Chondrocyte (in vitro differentiated cells): Measurements from ENCODE around the gene PHLDB3. TPM values are rescaled to one million over a fixed set of nuclear protein-coding genes. Genes with fewer than 3 reads are reported as not detected.

Source experiments
- DNase-seq: peaks from one replicate; pipeline ENCODE4 v3.0.0; 2021; ENCODE audit warnings: mixed read lengths, low spot score
- H3K27ac Mint-ChIP-seq: one replicate; pipeline ENCODE4 v1.8.0; 2021; ENCODE audit warnings: mild to moderate bottlenecking, moderate library complexity, mixed read lengths; ENCODE audit not compliant: unreplicated experiment
- H3K27me3 Mint-ChIP-seq: 2 replicates; pipeline ENCODE4 v1.8.0; 2021; ENCODE audit warnings: low read depth, mixed read lengths
- H3K36me3 Mint-ChIP-seq: 2 replicates; pipeline ENCODE4 v1.8.0; 2021; ENCODE audit warnings: low read depth, mixed read lengths
- H3K4me1 Mint-ChIP-seq: 2 replicates; pipeline ENCODE4 v1.8.0; 2021; ENCODE audit warnings: low read depth, mild to moderate bottlenecking, mixed read lengths
- H3K4me3 Mint-ChIP-seq: one replicate; pipeline ENCODE4 v1.8.0; 2021; ENCODE audit warnings: mild to moderate bottlenecking, moderate library complexity, mixed read lengths; ENCODE audit not compliant: unreplicated experiment
- H3K9me3 Mint-ChIP-seq: 2 replicates; pipeline ENCODE4 v1.8.0; 2021; ENCODE audit warnings: low read depth, mixed read lengths
- CTCF ChIP-seq: fragments of 200-600 bp; sonication (generic); IDR thresholded peaks from 2 replicates; pipeline ENCODE4 v1.5.0; 2021; ENCODE audit warnings: antibody characterized with exemption, mild to moderate bottlenecking, moderate library complexity
- total RNA-seq: library from RNA; stranded (reverse); gene quantifications from 3 replicates; pipeline ENCODE4 v1.2.1, GENCODE V29; 2021

PHLDB3 gene
- total RNA-seq, 1 donor from 2014 or later, result 7.0 TPM

- Mint-ChIP-seq H3K36me3 (no peaks in the 10 kb centered on the region), H3K4me1 (peaks cover 15% of the 10 kb centered on the region), H3K4me3 (no peak overlapping the region)
Observed at GRCh38 chr19:43479961-43480561, 24.5 kb downstream of the PHLDB3 start.

GRCh38 chr19:43479226-43479625 lies 25.3 kb downstream of the PHLDB3 start:
- Mint-ChIP-seq H3K9me3 (no peaks in the 10 kb centered on the region), H3K4me1 (peaks cover 16% of the 10 kb centered on the region), H3K36me3 (no peaks in the 10 kb centered on the region), H3K27me3 (no peaks in the 10 kb centered on the region), H3K27ac (no peak overlapping the region), H3K4me3 (no peak overlapping the region)
- TF ChIP-seq CTCF, result no peak
- no peak for DNase-seq

More at GRCh38 chr19:43479961-43480561, 24.5 kb downstream of the PHLDB3 start:
- TF ChIP-seq CTCF, result no peak
- Mint-ChIP-seq H3K9me3 (no peaks in the 10 kb centered on the region), H3K27ac (no peak overlapping the region), H3K27me3 (no peaks in the 10 kb centered on the region)
- DNase-seq, result no peak

GRCh38 chr19:43478323-43478722 lies 26.2 kb downstream of the PHLDB3 start:
- Mint-ChIP-seq H3K36me3 (no peaks in the 10 kb centered on the region), H3K4me3 (no peak overlapping the region), H3K27me3 (no peaks in the 10 kb centered on the region), H3K4me1 (peaks cover 16% of the 10 kb centered on the region), H3K9me3 (no peaks in the 10 kb centered on the region), H3K27ac (no peak overlapping the region)
- no peak for TF ChIP-seq CTCF
- DNase-seq, result no peak

- H3K4me1 Mint-ChIP-seq, result peaks cover 16% of the 10 kb centered on the region
- H3K27me3 Mint-ChIP-seq, result no peaks in the 10 kb centered on the region
- no peaks in the 10 kb centered on the region for H3K36me3 Mint-ChIP-seq
- no peaks in the 10 kb centered on the region for H3K9me3 Mint-ChIP-seq
- H3K27ac Mint-ChIP-seq, result no peak overlapping the region
- no peak overlapping the region for H3K4me3 Mint-ChIP-seq
- no peak for DNase-seq
- TF ChIP-seq CTCF, result no peak
Observed at GRCh38 chr19:43476606-43477005, 27.9 kb downstream of the PHLDB3 start.

GRCh38 chr19:43474986-43475705 lies 29.4 kb downstream of the PHLDB3 start:
- peak overlapping the region; percentile 84 for H3K27ac Mint-ChIP-seq
- H3K4me3 Mint-ChIP-seq, result peak overlapping the region; percentile 75
- H3K9me3 Mint-ChIP-seq, result no peaks in the 10 kb centered on the region
- H3K36me3 Mint-ChIP-seq, result no peaks in the 10 kb centered on the region
- no peak for TF ChIP-seq CTCF
- no peaks in the 10 kb centered on the region for H3K27me3 Mint-ChIP-seq
- DNase-seq, result peak; percentile 95
- peaks cover 16% of the 10 kb centered on the region for H3K4me1 Mint-ChIP-seq
